ENCODE results near the gene CCL14. TPM values are rescaled to one million over a fixed set of nuclear protein-coding genes. Genes with fewer than 3 reads are reported as not detected.
"Not testable (repeated sequence)": the region's sequence is repeated elsewhere in the genome, so short reads cannot be mapped to it uniquely, and the experiment has no call there.

CCL14 gene
- total and polyA plus RNA-seq, 8 donors, result 14.2 to 123 (median 87.0) TPM

DNA sequence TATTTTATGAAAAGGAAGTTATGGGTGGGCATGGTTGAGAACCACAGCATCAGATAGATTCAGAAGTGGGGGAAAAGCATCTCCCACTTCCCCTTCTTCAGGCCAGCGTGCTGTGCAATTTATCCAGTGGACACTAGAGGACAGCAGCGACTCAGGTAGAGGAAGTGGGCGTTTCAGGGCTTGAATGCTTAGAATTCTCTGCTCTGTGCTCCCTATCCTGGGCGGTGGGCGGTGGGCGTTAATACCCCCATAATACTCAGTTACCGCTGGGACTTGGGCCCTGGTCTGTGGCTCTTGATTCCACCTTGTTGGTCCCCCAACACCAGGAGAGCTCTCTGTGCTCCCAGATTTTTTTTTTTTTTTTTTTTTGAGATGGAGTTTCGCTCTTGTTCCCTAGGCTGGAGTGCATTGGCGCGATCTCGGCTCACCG is 39.4 kb downstream of the CCL14 start:
- ATAC-seq (peak; percentile 94), DNase-seq (peak in 2 of 4 donors; percentile 28 to 42)
- peak; percentile 61 to 71 for TF ChIP-seq CTCF (IDR thresholded peaks at IDR 0.05)
- Histone ChIP-seq H3K4me1 (no peaks in the 10 kb centered on the region), H3K27me3 (no peaks in the 10 kb centered on the region), H3K9me3 (no peaks in the 10 kb centered on the region), H3K36me3 (no peaks in the 10 kb centered on the region), H3K27ac (no peak overlapping the region), H3K4me3 (no peak overlapping the region)
- intact Hi-C loops (cut with DNase I), result no loop called here

DNA sequence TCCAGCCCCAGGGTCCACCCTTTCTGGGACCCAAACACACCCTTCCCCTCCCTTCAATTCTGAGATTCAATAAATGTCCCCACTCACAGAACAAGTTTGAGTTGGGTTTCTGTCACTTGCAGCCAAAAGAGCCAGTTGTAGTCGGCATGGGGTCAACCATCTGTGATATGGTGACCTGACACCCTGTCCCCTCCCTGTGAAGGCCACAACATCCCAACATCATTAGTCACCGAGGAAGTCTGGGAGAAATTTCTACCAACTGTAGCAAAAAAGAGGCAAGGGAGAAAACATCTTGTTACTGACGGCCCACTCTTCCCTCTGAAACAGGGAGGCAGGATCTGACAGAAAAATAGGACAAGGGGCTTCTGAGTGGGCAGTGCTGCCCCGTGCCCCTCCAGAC is 42.4 kb downstream of the CCL14 start:
- no peak for ATAC-seq
- no peaks in the 10 kb centered on the region for H3K27me3 ChIP-seq

DNA sequence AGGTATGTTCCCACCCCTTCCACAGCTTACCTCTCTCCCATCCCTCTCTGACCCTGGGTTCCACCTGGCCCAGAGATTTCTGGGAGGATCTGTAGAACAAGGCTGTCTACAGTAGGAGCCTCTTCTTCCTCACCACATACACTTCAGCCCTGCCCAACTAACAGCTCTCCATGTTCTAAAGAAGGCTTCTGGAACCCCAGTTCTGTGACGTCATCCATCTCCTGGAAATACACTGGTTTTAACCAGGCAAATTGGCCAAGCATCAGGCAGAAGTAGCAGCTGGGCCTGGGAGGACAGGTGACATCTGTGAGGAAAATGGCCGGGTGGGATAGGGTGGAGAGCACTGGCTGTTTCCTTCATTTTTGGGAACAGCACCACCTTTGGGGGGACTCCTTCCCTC is 43.0 kb downstream of the CCL14 start, which contains the start of gene LYZL6:
LYZL6 (minus strand) TSS at position 177 of the 400 bp plus-strand sequence. CDS start 4,357 bp downstream, outside the sequence.
- intact Hi-C loops (cut with DNase I), result no loop called here
- H3K9me3 ChIP-seq, result no peaks in the 10 kb centered on the region
- DNase-seq (no peak), ATAC-seq (no peak)
- no peak for TF ChIP-seq CTCF (IDR thresholded peaks at IDR 0.05)
- no peaks in the 10 kb centered on the region for H3K4me1 ChIP-seq
- no peak within 1 kb of the TSS for H3K4me3 ChIP-seq
- H3K27me3 ChIP-seq, result no peaks in the 10 kb centered on the region
- no peak within 1 kb of the TSS for H3K27ac ChIP-seq
- H3K36me3 ChIP-seq, result no peaks in the 10 kb centered on the region

More for the DNA sequence above, 42.4 kb downstream of the CCL14 start:
- Histone ChIP-seq H3K9me3 (no peaks in the 10 kb centered on the region), H3K27ac (no peak overlapping the region), H3K36me3 (no peaks in the 10 kb centered on the region), H3K4me1 (no peaks in the 10 kb centered on the region), H3K4me3 (no peak overlapping the region)
- intact Hi-C loops (cut with DNase I), result no loop called here
- TF ChIP-seq CTCF (IDR thresholded peaks at IDR 0.05), result no peak
- no peak for DNase-seq

DNA sequence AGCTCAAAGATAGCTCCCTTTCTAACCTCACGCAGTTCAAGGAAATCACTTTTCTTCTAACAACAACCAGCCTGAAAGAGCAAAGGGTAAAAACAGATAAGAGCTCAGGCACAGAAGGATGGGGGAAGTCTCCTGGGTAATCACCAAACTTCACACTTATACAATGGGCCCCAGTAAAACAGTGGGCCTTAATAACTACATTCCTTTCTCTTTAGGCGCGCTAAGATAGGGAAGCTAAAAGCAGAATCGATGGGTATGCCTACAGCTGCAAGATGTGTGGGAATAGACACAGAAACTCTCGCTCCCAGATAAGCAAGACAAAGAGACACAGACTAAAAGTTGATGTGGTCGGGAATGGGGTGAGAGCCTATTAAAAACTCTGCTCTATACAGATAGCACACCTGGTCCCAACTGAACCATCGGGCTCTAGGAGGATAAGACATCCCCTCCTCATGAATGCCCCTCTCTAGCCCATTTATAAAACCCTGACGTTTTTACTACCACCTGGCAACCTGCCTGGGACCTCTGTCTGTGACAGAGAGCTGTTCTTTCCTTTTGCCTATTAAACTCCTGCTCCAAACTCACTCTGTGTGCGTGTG is 43.8 kb downstream of the CCL14 start:
- ATAC-seq, result no peak
- Histone ChIP-seq H3K9me3 (no peaks in the 10 kb centered on the region), H3K4me3 (no peak overlapping the region), H3K4me1 (no peaks in the 10 kb centered on the region), H3K27ac (no peak overlapping the region), H3K27me3 (no peaks in the 10 kb centered on the region), H3K36me3 (no peaks in the 10 kb centered on the region)
- intact Hi-C loops (cut with DNase I), result no loop called here
- no peak for DNase-seq
- TF ChIP-seq CTCF (IDR thresholded peaks at IDR 0.05), result no peak

- H3K4me3 ChIP-seq; H3K36me3 ChIP-seq; H3K27ac ChIP-seq; H3K4me1 ChIP-seq; H3K9me3 ChIP-seq; DNase-seq; intact Hi-C loops (cut with DNase I); ATAC-seq; H3K27me3 ChIP-seq: not testable (repeated sequence)
These were observed 48.0 kb downstream of the CCL14 start for GRCh38 chr17:35938492-35938891.

- intact Hi-C loops (cut with DNase I), result no loop called here
- H3K36me3 ChIP-seq, result no peaks in the 10 kb centered on the region
- TF ChIP-seq CTCF (IDR thresholded peaks at IDR 0.05), result no peak
- H3K9me3 ChIP-seq, result no peaks in the 10 kb centered on the region
- H3K4me3 ChIP-seq, result no peak overlapping the region
- H3K27ac ChIP-seq, result no peak overlapping the region
- DNase-seq (no peak), ATAC-seq (no peak)
- H3K4me1 ChIP-seq, result no peaks in the 10 kb centered on the region
- no peaks in the 10 kb centered on the region for H3K27me3 ChIP-seq
These were observed 50.5 kb downstream of the CCL14 start for GRCh38 chr17:35936063-35936462.

Data from left lung (tissue), 10 donors.